ENCODE data around the gene FAM171A1.

- TF ChIP-seq CTCF (IDR thresholded peaks at IDR 0.05; ENCODE audit: insufficient read depth, low read depth, low read length) (no peak), EZH2 (IDR thresholded peaks at IDR 0.05; ENCODE audit: insufficient read depth, low read length) (no peak)
Measured at GRCh38 chr10:15321431-15322341, 49.4 kb downstream of the FAM171A1 start.

Measured in astrocyte (in vitro differentiated cells and primary cell).